Glutamatergic neuron (in vitro differentiated cells): ENCODE measurements around the gene DHDH. TPM values are rescaled to one million over a fixed set of nuclear protein-coding genes. Genes with fewer than 3 reads are reported as not detected.

ENCODE experiments used
- DNase-seq: peaks from one replicate; pipeline ENCODE4 v3.0.0; 2022
- H3K27ac Mint-ChIP-seq: one replicate; pipeline ENCODE4 v1.8.0; 2020; ENCODE audit warnings: mild to moderate bottlenecking, mixed read lengths, inconsistent platforms; ENCODE audit not compliant: unreplicated experiment
- H3K27me3 Mint-ChIP-seq: one replicate; pipeline ENCODE4 v1.8.0; 2020; ENCODE audit warnings: mild to moderate bottlenecking, moderate library complexity, mixed read lengths, inconsistent platforms; ENCODE audit not compliant: unreplicated experiment
- H3K36me3 Mint-ChIP-seq: one replicate; pipeline ENCODE4 v1.8.0; 2020; ENCODE audit warnings: mild to moderate bottlenecking, mixed read lengths, inconsistent platforms; ENCODE audit not compliant: unreplicated experiment
- H3K4me1 Mint-ChIP-seq: one replicate; pipeline ENCODE4 v1.8.0; 2020; ENCODE audit warnings: mild to moderate bottlenecking, low read depth, mixed read lengths, inconsistent platforms; ENCODE audit not compliant: unreplicated experiment
- H3K4me3 Mint-ChIP-seq: one replicate; pipeline ENCODE4 v1.8.0; 2020; ENCODE audit warnings: mild to moderate bottlenecking, mixed read lengths, inconsistent platforms; ENCODE audit not compliant: unreplicated experiment
- H3K9me3 Mint-ChIP-seq: one replicate; pipeline ENCODE4 v1.8.0; 2020; ENCODE audit warnings: mild to moderate bottlenecking, moderate library complexity, mixed read lengths, inconsistent platforms; ENCODE audit not compliant: unreplicated experiment
- total RNA-seq: library from RNA; stranded (reverse); fragmentation: NEBNext Ultra II Directional; extraction: Animal tissue kit (Norgen Biotek cat#: 25700); gene quantifications from one replicate; pipeline ENCODE4 v1.2.1, GENCODE V29; 2021; ENCODE audit not compliant: unreplicated experiment
- TF ChIP-seq, protein P1 (sequence below): fragments of 200-600 bp; sonication (generic); IDR thresholded peaks from one replicate; pipeline ENCODE4 v1.5.0; 2021; ENCODE audit not compliant: partially characterized antibody, unreplicated experiment

The DHDH gene
- total RNA-seq, 1 donor from 2014 or later: not detected

GRCh38 chr19:48994035-48994386, 60.5 kb downstream of the DHDH start:
- peak overlapping the region; percentile 92 for H3K27ac Mint-ChIP-seq
- no peaks in the 10 kb centered on the region for H3K36me3 Mint-ChIP-seq
- H3K4me1 Mint-ChIP-seq: peaks cover 24% of the 10 kb centered on the region
- no peaks in the 10 kb centered on the region for H3K27me3 Mint-ChIP-seq
- peaks cover 8% of the 10 kb centered on the region for H3K9me3 Mint-ChIP-seq
- no peak for DNase-seq
- peak overlapping the region; percentile 100 for H3K4me3 Mint-ChIP-seq
- TF ChIP-seq, protein P1, sequence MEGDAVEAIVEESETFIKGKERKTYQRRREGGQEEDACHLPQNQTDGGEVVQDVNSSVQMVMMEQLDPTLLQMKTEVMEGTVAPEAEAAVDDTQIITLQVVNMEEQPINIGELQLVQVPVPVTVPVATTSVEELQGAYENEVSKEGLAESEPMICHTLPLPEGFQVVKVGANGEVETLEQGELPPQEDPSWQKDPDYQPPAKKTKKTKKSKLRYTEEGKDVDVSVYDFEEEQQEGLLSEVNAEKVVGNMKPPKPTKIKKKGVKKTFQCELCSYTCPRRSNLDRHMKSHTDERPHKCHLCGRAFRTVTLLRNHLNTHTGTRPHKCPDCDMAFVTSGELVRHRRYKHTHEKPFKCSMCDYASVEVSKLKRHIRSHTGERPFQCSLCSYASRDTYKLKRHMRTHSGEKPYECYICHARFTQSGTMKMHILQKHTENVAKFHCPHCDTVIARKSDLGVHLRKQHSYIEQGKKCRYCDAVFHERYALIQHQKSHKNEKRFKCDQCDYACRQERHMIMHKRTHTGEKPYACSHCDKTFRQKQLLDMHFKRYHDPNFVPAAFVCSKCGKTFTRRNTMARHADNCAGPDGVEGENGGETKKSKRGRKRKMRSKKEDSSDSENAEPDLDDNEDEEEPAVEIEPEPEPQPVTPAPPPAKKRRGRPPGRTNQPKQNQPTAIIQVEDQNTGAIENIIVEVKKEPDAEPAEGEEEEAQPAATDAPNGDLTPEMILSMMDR: no peak

Other genes with a start within 250 kb of the DHDH start
- gene FUT2, start 237.7 kb upstream of the DHDH start, total RNA-seq: 0.22 TPM
- 2.7 TPM for gene MAMSTR, start 214.0 kb upstream of the DHDH start, total RNA-seq
- 6.2 TPM for gene RASIP1, start 193.1 kb upstream of the DHDH start, total RNA-seq
- not detected for gene IZUMO1, start 186.8 kb upstream of the DHDH start, total RNA-seq
- gene FUT1, start 181.1 kb upstream of the DHDH start, total RNA-seq: 4.4 TPM
- not detected for gene FGF21, start 178.2 kb upstream of the DHDH start, total RNA-seq
- gene BCAT2, start 122.7 kb upstream of the DHDH start, total RNA-seq: 22.3 TPM
- gene HSD17B14, start 97.2 kb upstream of the DHDH start, total RNA-seq: 1.0 TPM
- gene PLEKHA4, start 65.1 kb upstream of the DHDH start, total RNA-seq: 9.4 TPM
- 106 TPM for gene PPP1R15A, start 61.3 kb upstream of the DHDH start, total RNA-seq
- not detected for gene TULP2, start 35.0 kb upstream of the DHDH start, total RNA-seq
- gene NUCB1, start 33.4 kb upstream of the DHDH start, total RNA-seq: 115 TPM
- gene BAX, start 21.2 kb downstream of the DHDH start, total RNA-seq: 87.7 TPM
- 875 TPM for gene FTL, start 31.6 kb downstream of the DHDH start, total RNA-seq
- 69.0 TPM for gene GYS1, start 59.6 kb downstream of the DHDH start, total RNA-seq
- gene RUVBL2, start 60.2 kb downstream of the DHDH start, total RNA-seq: 60.9 TPM
- gene LHB, start 83.4 kb downstream of the DHDH start, total RNA-seq: not detected
- not detected for gene CGB3, start 90.6 kb downstream of the DHDH start, total RNA-seq
- not detected for gene CGB2, start 98.2 kb downstream of the DHDH start, total RNA-seq
- not detected for gene CGB1, start 103.2 kb downstream of the DHDH start, total RNA-seq
- not detected for gene CGB5, start 110.1 kb downstream of the DHDH start, total RNA-seq
- not detected for gene CGB8, start 115.4 kb downstream of the DHDH start, total RNA-seq
- gene CGB7, start 124.0 kb downstream of the DHDH start, total RNA-seq: not detected
- gene NTF4, start 131.1 kb downstream of the DHDH start, total RNA-seq: not detected
- gene KCNA7, start 139.0 kb downstream of the DHDH start, total RNA-seq: not detected
- 300 TPM for gene SNRNP70, start 151.8 kb downstream of the DHDH start, total RNA-seq
- gene LIN7B, start 180.7 kb downstream of the DHDH start, total RNA-seq: 32.6 TPM
- gene C19orf73, start 185.4 kb downstream of the DHDH start, total RNA-seq: 3.2 TPM
- gene PPFIA3, start 185.8 kb downstream of the DHDH start, total RNA-seq: 104 TPM
- gene HRC, start 221.7 kb downstream of the DHDH start, total RNA-seq: 26.6 TPM
- 54.1 TPM for gene TRPM4, start 224.1 kb downstream of the DHDH start, total RNA-seq